Measurements from ENCODE around the gene CDC42EP1. TPM values are rescaled to one million over a fixed set of nuclear protein-coding genes. Genes with fewer than 3 reads are reported as not detected.
"Not testable (repeated sequence)": the region's sequence is repeated elsewhere in the genome, so short reads cannot be mapped to it uniquely, and the experiment has no call there.

The CDC42EP1 gene
- total RNA-seq, 1 experiment from 2014 or later: 43.7 TPM

- DNase-seq (ENCODE audit: extremely low read depth, low read depth): peak; percentile 36
These were observed 11.1 kb downstream of the CDC42EP1 start for GRCh38 chr22:37571258-37571991.

DNA sequence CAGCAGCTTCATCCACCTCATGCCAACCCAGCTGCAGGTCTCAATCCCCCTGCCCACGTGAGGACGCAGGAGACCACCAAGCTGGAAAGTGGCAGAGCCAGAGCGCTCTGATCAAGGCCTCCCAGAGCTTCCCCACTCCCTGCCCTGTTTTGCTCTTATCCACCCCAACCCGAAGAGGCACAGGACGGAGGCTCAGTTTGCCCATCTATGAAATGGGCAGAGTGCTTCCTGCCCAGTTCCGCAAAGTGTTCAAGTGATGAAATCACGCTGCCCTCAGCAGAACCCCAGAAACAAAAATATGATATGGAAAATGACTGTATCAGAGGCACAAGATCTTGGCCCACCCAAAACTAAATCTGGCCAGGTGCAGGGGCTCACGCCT lies 11.7 kb downstream of the CDC42EP1 start:
- DNase-seq (ENCODE audit: extremely low read depth, low read depth): no peak

- no peak for DNase-seq (ENCODE audit: extremely low read depth, low read depth)
These were observed 15.3 kb downstream of the CDC42EP1 start for GRCh38 chr22:37575490-37576003.

DNA sequence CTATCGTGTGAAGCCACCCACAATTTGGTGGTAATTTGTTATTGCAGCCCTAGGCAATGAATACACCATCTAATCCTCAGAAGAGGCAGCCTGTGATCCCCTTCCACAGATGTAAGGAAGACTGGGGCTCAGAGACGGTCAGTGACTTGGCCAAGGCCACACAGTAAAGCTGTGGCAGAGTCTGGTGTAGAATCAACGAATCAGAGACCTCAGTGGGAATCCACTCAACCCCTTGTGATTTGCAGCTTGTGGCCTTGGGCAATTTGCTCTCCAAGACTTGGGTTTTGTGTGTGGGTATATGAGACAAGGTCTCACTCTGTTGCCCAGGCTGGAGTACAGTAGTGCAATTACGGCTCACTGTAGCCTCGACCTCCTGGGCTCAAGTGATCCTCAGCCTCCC lies 17.7 kb downstream of the CDC42EP1 start:
- DNase-seq (ENCODE audit: extremely low read depth, low read depth): no peak

- DNase-seq (ENCODE audit: extremely low read depth, low read depth): no peak
These were observed 21.2 kb downstream of the CDC42EP1 start for GRCh38 chr22:37581504-37581903.

DNA sequence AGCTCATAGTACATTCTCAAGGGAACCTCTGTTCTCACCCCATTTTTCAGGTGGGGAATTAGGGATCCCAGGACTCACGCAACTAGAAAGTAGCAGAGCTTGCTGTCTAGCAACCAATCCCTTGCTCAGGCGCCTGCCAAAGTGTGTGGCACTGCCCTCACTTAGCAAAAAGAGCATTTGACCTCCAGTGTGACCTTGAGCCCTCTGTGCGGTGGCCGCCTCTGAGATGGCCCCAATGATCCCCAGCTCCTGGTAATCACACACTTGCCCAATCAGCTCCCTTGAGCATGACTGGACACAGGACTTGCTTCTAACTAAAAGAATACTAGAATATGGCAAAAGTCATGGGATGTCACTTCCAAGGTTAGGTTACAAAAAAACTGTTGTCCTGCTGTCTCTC lies 22.2 kb downstream of the CDC42EP1 start:
- DNase-seq (ENCODE audit: extremely low read depth, low read depth): no peak

DNA sequence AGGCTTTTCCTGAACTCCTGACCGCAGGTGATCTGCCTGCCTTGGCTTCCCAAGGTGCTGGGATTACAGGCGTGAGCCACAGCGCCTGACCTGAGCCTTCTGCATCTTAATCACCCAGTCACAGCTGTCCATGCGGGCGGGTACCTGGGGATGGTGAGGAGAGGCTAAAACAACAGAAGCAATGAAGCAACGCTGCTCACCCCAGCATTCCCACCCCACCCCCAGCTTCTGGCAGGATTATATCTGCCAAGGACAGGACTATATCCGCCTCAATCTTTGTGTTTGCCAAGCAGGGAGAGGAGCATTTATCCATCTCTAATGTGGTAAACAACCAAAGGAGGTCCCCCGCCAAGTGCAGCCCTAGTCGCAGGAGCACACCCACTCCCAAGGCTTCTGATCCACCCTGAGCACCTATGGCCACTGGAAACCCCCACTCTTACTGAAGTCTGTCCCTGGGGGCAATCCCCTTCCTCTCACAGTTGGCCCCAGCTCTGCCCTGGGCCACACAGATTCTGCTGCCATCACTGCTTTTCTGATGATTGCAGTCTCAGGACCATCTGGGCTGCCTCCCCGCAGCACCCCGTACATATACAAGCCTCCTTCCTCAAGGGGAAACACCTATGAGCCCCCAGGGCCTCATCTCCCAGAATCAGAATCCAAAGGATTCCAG lies 28.4 kb downstream of the CDC42EP1 start:
- no peak for DNase-seq (ENCODE audit: extremely low read depth, low read depth)

- DNase-seq (ENCODE audit: extremely low read depth, low read depth): no peak
These were observed 29.4 kb downstream of the CDC42EP1 start for GRCh38 chr22:37589636-37590035.

DNA sequence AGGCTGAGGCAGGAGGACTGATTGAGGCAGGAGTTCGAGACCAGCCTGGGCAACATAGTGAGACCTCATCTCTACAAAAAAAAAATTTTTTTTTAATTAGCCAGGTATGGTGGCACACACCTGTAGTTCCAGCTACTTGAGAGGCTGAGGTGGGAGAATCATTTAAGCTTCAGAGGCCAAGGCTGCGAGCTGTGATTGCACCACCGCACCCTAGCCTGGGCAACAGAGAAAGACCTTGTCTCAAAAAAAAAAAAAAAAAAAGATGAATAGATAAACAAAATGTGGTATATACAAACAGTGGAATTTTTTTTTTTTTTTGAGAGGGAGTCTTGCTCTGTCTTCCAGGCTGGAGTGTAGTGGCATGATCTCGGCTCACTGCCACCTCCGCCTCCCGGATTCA lies 30.8 kb downstream of the CDC42EP1 start:
- not testable (repeated sequence) for DNase-seq (ENCODE audit: extremely low read depth, low read depth)

- no peak for DNase-seq (ENCODE audit: extremely low read depth, low read depth)
These were observed 31.6 kb downstream of the CDC42EP1 start for GRCh38 chr22:37591823-37592404.

DNA sequence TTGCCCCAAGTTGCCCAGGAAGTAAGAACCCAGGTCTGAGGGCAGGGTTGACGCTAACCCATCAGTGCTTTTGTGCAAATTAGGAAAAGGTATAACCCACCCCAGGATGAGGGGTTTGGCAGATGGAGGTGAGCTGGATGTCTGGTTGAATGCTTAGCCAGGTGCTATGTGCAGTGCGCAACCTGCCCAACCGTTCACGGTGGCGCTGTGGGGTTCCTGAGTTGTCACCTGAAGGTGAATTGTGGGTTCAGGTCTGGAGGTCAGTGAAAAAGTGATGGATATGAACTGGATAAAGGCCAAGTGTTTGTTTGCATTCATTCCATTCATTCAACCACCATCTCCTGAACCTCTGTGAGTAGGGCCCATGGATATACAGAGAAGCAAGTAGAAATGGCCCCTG lies 34.0 kb downstream of the CDC42EP1 start:
- DNase-seq (ENCODE audit: extremely low read depth, low read depth): no peak

DNA sequence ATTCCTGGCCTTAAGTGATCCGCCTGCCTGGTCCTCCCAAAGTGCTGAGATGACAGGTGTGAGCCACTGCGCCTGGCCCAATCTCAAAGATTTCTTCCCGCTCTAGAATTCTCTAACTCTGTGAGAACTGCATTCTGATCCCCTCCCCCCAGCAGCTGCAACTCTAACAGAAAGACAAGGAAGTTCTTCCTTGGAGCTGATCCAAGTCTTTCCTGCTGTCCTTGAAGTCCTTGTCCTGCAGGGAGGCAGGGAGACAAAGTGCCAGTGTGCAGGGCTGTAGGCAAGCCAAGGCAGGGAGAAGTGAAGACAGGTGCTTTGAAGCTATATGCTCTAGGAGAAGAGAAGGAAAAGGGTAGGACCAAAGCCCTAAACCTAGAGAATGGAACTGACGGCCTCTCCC lies 38.9 kb downstream of the CDC42EP1 start:
- no peak for DNase-seq (ENCODE audit: extremely low read depth, low read depth)

- no peak for DNase-seq (ENCODE audit: extremely low read depth, low read depth)
These were observed 40.9 kb downstream of the CDC42EP1 start for GRCh38 chr22:37601203-37601539.

- DNase-seq (ENCODE audit: extremely low read depth, low read depth): peak; percentile 18
These were observed 41.5 kb downstream of the CDC42EP1 start for GRCh38 chr22:37601540-37602442.

DNA sequence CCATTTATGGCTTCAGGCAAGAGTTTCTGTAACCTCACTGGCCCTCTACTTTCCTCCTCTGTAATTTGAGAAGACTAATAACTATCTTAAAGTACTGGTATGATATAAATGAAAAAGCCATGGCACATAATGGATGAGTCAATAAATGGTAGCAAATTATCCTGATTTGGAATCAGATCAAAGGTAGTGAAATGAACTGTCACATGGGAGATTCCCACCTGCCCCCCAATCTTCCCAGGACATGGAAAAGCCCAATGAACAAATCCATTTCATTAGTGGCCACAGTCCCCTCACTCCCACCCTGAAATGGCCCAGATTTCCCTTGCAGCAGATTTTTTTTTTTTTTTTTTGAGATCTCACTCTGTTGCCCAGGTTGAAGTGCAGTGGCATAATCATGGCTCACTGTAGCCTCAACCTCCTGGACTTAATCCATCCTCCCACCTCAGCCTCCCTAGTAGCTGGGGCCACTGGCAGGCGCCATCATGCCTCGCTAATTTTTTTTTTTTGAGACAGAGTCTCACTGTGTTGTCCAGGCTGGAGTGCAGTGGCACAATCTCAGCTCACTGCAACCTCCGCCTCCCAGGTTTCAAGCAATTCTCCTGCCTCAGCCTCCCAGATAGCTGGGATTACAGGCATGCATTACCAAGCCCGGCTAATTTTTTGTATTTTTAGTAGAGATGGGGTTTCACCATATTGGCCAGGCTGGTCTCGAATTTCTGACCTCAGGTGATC lies 42.4 kb downstream of the CDC42EP1 start:
- DNase-seq (ENCODE audit: extremely low read depth, low read depth): not testable (repeated sequence)

GRCh38 chr22:37604074-37604473 lies 43.8 kb downstream of the CDC42EP1 start:
- no peak for DNase-seq (ENCODE audit: extremely low read depth, low read depth)

GRCh38 chr22:37604875-37605274 lies 44.6 kb downstream of the CDC42EP1 start:
- DNase-seq (ENCODE audit: extremely low read depth, low read depth): no peak

- DNase-seq (ENCODE audit: extremely low read depth, low read depth): peak; percentile 59
These were observed 47.0 kb downstream of the CDC42EP1 start for GRCh38 chr22:37607010-37607934.

- DNase-seq (ENCODE audit: extremely low read depth, low read depth): peak; percentile 11
These were observed 47.7 kb downstream of the CDC42EP1 start for GRCh38 chr22:37607935-37608476.
